ENCODE measurements around the gene UBXN1.
"Not testable (repeated sequence)": the region's sequence is repeated elsewhere in the genome, so short reads cannot be mapped to it uniquely, and the experiment has no call there.

The UBXN1 gene

GRCh38 chr11:62708392-62708791 lies 29.5 kb upstream of the UBXN1 start:
- no peak for DNase-seq

- DNase-seq, result no peak
Measured at GRCh38 chr11:62707277-62707861, 28.5 kb upstream of the UBXN1 start, which contains the start of the genes BSCL2 and GNG3. Gene BSCL2, minus strand, starts transcription at chr11:62707424. Its CDS starts 229 bp downstream, at chr11:62707195. Gene GNG3, plus strand, starts transcription at chr11:62707676. Its CDS starts 620 bp downstream, at chr11:62708296.

- no peak for DNase-seq
Measured at GRCh38 chr11:62706850-62707247, 28.0 kb upstream of the UBXN1 start.

GRCh38 chr11:62705880-62706849 lies 27.3 kb upstream of the UBXN1 start:
- peak; percentile 95 for DNase-seq

DNA sequence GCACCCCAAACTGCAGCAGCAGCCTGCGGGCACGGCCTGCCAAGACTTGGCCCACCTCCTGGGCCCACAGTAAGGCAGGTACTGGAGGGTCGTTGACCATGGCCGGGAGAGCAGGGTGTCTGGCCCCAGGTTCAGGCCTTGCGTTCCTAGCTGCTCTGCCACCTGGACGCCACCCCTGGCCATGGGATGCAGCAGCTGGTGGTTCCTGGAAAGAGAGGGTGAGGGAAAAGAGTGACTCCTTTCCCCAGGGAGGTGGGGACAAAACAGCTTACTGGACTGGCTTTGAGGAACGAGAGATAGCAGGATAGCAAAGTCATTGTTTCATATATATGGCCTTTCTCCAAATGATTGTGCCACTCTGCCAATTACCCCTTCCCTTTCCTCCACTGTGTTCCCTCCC lies 26.5 kb upstream of the UBXN1 start:
- no peak for DNase-seq

GRCh38 chr11:62703921-62704320 lies 25.0 kb upstream of the UBXN1 start:
- not testable (repeated sequence) for DNase-seq

DNA sequence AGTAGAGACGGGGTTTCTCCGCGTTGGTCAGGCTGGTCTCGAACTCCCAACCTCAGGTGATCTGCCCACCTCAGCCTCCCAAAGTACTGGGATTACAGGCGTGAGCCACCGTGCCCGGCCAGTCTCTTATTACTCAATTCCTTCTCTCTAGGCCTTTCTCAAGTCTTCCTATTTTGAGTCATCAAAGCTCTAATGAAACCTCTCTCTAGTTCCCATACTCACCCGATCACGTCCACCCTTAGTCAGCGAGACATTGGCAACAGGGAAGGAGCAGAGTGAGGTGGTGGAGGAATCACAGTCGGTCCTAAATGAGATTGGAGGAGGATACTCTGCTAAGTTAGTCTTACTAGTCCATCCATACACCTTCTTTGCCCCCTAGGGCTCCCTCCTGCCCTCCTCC lies 23.4 kb upstream of the UBXN1 start:
- DNase-seq, result no peak

DNA sequence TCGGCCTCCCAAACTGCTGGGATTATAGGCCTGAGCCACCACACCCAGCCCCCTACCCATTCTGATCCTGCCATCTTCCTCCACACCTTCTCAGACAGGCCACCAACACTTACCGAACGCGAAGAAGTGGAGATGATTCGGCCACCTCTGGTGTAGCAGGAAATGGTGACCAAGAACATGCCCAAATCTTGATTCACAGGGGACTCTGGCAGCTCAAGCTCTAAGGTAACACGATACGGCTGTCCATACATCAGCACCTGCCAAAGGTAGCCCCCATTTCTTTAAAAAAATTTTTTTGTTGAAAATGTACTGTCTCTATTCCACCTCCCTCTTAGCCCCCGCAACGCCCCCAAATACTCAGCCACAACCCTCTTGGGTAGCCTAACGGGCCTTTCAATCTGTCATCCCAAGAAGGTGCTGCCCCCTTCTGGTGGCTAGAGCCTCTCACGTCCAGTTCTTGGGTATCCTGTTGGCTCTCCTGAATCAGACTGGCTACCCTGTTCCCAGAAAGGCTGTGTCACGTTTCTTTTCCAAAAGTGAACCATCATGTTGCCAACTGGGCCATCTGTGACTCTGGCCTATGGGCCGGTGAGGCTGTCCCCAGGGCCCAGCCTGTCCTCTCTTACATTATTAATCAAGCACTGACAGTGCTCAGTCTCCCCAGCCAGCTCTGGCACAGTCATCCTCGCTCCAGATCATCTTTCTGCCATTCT lies 15.7 kb upstream of the UBXN1 start:
- peak; percentile 78 for DNase-seq

- DNase-seq, result not testable (repeated sequence)
Measured at GRCh38 chr11:62693624-62694023, 14.8 kb upstream of the UBXN1 start.

DNA sequence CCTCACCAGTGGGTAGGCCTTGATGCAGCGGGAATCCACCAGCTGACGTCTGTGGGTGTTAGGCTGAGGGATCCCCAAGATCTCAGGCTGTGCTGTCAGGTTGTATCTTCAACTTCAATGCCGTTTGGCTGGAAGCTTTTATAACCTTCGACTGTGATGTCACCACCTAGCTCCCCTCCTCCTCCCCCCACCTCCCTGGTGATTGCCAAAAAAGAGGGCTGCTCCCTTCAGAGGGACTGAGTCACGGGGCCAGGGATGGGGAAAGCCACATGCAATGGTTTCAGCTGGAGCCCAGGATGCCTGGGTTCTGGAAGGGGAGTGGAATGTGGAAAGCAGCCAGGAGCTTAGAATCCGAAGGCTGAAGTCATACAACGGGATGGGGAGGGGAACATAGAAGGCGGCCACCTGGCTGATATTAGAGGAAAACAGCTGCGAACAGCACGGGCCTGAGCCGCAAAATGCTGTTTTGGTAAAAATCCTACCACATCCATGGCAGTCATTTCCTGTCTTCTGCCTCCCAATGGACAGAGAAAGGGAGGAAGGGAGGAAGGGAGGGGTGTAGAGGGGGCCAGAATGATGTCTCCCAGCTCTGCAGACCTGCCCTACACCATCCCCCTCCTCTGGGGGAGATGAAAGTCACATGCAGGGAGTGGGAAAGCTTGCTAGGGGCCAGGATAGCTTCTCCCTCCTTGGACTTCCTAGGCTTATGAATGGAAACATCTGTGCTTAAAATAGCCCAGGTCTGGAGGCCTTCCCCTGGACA lies 10.7 kb upstream of the UBXN1 start, which contains the start of gene LRRN4CL:
Gene LRRN4CL (minus strand): TSS at position 110 of the 763 bp plus-strand sequence. CDS start 1,022 bp downstream, outside the sequence.
- DNase-seq, result no peak

- no peak for DNase-seq
Measured at GRCh38 chr11:62688491-62688890, 9.6 kb upstream of the UBXN1 start.

GRCh38 chr11:62687508-62688396 lies 8.9 kb upstream of the UBXN1 start:
- DNase-seq, result no peak

DNA sequence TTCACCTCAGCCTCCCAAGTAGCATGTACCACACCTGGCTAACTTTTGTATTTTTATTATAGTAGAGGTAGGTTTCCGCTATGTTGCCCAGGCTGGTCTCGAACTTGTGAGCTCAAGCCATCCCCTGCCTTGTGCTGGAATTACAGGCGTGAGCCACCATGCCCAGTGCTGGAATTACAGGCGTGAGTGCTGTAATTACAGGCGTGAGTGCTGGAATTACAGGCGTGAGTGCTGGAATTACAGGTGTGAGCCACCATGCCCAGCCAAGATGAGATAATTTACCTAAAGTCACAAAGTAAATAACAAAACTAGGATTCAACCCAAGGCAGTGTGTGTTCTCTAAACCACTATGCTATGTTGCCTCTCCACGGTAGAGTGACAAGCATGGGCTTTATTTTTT lies 3.6 kb upstream of the UBXN1 start:
- DNase-seq, result no peak

DNA sequence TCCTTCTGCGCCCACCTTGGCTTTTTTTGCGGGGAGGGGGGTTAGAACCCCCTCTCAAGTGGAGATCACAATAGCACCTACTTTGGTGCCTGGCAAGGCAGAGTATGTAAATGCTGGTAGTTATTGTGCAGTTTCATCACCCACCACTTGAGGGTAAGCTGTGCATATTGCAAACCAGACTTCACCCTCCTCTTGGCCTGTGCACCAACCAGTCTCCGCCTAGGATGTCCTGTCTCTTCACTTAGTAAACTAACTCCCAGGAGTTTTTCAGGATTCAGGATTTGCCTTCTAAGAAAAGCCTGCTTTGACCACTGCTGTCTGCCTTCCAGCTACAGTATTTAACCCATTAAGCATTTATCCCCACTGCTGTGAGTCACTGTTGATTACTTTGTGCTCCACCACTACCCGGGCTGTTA lies 2.0 kb upstream of the UBXN1 start:
- peak; percentile 26 for DNase-seq

DNA sequence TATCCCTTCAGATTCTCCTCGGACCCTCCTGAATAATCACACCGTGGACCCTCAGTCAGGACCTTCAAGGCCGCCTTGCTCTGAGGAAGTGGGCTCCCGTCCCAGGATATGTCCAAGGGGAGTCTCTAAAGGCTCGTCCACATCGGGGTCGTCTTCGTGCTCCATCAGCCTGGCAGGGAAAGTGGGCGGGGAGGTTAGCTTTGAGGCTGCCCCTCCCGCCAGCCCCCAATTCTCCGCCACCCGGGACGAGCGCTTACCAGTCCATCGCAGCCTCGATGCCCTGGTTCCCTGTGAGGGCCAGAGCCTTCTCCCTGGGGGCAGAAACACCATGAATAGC lies 472 bp downstream of the UBXN1 start:
- DNase-seq, result no peak

GRCh38 chr11:62677714-62678113 lies 1.2 kb downstream of the UBXN1 start:
- no peak for DNase-seq

DNA sequence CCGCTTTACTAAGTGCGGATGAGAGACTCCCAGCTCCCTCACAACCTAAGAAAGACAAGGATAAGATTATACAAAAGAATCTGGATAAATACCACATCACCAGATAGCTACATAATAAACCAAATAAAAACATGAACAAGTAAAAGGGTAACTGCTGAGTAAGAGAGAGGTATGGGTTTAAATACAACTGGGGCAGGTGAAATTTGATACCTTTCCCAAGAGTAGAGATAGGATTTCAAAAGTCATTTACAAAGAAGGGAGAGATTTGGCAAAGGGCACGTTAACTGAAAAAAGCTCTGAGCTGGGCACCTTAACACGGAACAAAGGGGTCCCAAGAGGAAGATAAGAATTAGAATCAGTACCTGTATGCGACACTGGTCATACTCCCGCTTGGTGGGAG lies 1.7 kb downstream of the UBXN1 start:
- DNase-seq, result no peak

DNA sequence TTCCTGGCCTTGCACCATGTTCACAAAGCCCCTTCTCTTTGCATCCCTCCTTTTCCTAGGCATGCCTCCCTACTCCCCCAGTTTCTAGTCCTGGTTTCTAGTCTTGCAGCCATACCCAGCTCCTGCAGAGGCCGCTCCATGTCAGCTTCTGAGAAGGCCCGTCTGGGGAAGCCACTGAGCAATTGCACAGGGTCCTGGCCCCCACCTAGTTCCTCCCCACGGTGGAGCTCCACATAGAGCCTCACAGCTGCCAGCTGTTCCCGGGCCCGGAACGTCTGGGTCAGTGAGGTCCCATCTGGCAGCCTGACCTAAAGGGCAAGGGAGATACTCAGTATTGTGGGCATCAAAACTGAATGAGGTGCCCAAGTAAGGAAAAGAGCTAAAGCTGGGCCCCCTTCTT lies 2.2 kb downstream of the UBXN1 start:
- no peak for DNase-seq

GRCh38 chr11:62675415-62675814 lies 3.5 kb downstream of the UBXN1 start:
- DNase-seq, result not testable (repeated sequence)

DNA sequence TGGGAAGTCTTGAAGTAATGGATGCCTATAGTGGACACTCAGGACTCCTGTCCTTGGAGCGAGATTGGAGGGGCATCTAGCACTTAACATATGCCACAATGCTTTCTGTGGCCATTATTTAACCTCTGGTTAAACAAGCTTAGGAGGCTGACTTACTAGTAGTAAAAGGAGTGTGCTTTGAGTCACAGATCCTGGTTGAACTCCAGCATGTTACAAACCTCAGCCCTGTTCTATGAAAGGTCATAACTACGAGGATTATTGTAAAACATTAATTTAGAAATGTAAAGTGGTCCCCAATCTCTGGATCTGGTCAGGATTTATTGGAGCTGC lies 5.7 kb downstream of the UBXN1 start:
- no peak for DNase-seq

DNA sequence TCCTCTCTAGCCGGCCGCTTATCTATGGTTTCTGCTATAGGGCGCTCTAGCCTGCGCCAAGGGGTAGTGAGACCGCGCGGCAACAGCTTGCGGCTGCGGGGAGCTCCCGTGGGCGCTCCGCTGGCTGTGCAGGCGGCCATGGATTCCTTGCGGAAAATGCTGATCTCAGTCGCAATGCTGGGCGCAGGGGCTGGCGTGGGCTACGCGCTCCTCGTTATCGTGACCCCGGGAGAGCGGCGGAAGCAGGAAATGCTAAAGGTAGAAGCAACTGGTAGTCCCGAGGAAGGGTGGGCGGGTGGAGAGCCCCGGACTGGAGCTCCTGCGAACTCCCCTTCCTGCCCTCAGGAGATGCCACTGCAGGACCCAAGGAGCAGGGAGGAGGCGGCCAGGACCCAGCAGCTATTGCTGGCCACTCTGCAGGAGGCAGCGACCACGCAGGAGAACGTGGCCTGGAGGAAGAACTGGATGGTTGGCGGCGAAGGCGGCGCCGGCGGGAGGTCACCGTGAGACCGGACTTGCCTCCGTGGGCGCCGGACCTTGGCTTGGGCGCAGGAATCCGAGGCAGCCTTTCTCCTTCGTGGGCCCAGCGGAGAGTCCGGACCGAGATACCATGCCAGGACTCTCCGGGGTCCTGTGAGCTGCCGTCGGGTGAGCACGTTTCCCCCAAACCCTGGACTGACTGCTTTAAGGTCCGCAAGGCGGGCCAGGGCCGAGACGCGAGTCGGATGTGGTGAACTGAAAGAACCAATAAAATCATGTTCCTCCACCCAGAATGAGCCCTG lies 7.1 kb downstream of the UBXN1 start, which contains the start of the genes LBHD1 and UQCC3:
Gene LBHD1 (minus strand): TSS at position 660 of the 782 bp plus-strand sequence. CDS start 2,236 bp downstream, outside the sequence.
Gene UQCC3 (plus strand): TSS at position 66 of the 782 bp plus-strand sequence. CDS start 73 bp downstream, at position 139.
- DNase-seq, result peak; percentile 65

Measured in activated CD4-positive, alpha-beta T cell treated with anti-CD3 and anti-CD28 coated beads, Interleukin-2, amount 50 U/mL, for 1 hour (primary cell).